NCI-H460 (cell line): ENCODE measurements around the gene IFNA17. TPM values are rescaled to one million over a fixed set of nuclear protein-coding genes. Genes with fewer than 3 reads are reported as not detected.
"Not testable (repeated sequence)": the region's sequence is repeated elsewhere in the genome, so short reads cannot be mapped to it uniquely, and the experiment has no call there.

Experiments used
- DNase-seq: peaks from one replicate; pipeline ENCODE4 v3.0.0-alpha.2; 2016; ENCODE audit warnings: low read depth; ENCODE audit errors: extremely low read depth
- polyA plus RNA-seq: library from polyadenylated mRNA; depleted of rRNA; stranded (reverse); fragments of >200 nt; gene quantifications from 2 replicates; pipeline ENCODE4 v1.2.3, GENCODE V29; 2014; cell fraction: nucleus; rRNA removed
- total RNA-seq: library from RNA; depleted of rRNA; stranded (reverse); fragments of >200 nt; shearing (Covaris generic); gene quantifications from 2 replicates; pipeline ENCODE4 v1.2.3, GENCODE V29; 2014; rRNA removed

Gene IFNA17
- total RNA-seq = not detected in 2 replicates
- not detected in 2 replicates for polyA plus RNA-seq

DNA sequence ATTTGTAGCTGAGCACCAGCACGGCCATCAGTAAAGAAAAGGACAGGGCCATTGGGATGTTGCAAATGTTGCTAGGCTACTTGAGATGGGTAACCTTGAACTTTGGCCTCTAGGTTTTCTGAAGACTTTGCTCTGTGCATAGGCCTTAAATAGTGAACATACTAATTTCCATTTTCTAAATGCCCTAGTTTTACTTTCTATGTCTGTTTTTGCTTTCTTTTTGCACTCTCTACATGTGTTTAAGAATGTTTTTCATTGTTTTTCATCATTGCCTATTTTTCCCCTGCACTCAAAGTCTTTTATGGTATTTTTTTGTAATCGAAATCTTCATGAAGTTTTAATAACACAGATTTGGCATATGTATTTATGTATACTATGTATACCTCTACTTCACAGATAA, at the start of gene IFNA17:
TSS of gene IFNA17 (minus strand) at position 101 of the 400 bp plus-strand sequence. CDS start at position 52, 49 bp downstream.
- no peak for DNase-seq

DNA sequence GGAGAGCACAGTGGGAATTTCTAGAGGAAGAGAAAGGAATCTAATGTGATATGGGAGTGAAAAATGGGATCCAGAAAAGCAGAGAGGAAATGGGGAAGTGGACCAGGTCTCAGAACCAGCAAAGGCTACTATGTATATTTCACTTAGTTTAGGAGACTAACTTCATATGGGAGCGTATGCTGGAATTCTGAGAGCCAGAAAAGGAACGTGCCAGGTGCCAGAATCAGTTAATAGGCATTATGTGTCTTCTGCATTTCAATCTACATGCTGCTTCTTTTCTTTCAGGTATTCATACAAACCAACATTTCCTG, 40.3 kb upstream of the IFNA17 start:
- DNase-seq = no peak

DNA sequence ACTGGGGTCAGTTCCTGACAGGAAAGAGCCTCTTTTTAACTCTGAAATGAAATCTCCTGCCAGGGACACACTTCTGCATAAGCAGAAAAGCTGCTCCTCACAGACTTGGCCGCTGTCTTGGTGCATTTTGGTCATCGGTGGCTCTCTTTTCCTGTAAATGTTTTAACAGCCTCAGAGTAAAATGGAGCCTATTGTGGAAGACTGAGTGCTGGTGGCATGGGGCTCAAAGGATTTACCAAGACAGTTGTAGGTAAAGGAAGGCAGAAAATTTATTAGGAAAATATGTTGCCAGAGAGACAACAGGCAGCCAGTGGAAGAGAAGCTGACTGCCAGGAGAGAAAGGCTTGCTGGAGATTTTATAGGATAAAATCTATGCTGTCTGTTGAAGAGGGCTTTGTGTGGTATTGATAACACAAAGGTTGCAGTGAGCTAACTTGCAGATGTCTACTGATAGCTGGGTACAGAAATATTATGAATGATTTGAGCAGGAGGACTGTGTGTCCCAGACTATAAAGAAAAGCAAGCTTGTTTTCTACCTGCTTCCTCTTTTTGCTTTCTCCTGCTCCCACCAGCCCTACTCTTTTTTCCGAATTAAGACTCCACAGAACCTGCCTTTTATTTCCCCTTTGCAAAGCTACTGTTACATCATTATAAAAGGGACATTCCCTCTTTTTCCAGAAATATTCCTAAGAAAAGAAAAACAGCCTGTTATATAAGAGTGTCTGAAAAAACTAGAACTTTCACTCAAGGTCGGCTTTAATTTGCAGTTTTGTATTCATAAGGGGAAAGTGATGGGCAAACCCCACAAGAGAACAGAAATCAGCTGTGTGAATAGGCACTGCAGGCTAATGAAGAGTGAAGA, 39.7 kb upstream of the IFNA17 start:
- DNase-seq = no peak

DNA sequence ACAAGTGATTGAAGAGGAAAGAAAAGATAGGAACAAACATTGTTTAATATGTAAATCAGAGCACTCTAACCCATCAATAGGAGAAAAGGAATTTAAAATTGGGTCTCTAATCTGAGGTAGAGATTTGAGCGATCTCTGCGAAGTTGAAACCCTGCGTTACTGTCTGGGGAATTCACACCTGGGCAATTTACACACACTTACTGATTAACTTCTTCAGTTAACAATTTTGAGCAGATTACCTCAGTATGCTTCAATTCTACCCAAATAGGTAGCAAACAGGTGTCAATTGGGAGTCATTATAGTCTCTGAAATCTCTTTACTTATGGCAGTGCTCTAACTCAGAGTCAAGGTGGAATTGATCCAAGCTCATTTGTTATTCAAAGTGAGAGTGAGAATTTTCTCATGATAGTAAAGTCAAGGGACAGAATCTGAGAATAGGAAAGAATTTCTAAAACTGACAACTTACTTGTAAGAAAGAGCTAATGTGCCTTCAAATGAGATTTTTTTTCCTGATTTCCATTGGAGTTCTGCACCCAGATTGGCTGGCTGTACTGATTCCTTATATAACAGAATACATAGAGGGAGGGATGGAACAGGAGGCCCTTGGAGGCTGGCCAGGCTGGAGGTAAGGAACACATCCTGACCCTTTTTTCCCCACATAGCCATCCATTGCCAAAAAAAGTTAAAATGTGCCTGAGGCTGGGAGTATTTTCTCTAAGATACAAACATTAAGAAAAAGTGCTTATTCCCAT, 38.9 kb upstream of the IFNA17 start:
- DNase-seq = no peak

DNA sequence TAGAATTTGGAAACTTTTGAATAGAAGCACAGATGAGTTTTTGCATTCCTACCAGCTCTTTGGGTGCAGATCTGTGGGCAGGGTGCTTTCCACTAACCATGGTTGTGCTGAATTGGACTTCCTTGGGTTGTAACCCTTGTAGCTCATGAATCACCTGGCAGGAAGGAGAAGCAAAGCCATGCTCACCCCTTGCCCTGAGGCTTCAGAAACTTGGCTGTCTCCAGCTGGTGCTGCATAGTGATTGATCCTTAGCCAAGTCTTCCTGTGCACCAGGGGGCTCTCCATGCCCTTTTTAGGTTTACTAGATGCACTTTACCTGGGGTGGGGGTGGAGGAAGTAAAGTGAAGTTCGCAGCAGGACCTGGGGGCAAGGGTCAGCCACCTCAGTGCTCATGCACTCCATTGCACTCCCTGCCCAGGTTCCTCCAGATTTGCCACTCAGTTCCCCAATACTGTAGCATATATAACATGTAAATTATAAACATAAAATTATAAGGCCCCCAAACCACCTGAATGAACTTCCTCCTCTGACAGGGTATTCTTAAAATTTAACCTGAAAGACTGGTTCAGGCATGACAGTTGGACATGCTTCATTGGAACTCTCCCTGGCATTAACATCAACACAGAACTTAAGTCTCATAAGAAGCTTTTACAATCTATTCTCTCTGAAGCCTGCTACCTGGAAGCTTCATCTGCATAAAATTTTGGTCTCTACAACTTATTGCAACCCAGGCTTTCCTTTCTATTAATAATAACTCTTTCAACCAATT, 37.6 kb upstream of the IFNA17 start:
- DNase-seq = no peak

DNA sequence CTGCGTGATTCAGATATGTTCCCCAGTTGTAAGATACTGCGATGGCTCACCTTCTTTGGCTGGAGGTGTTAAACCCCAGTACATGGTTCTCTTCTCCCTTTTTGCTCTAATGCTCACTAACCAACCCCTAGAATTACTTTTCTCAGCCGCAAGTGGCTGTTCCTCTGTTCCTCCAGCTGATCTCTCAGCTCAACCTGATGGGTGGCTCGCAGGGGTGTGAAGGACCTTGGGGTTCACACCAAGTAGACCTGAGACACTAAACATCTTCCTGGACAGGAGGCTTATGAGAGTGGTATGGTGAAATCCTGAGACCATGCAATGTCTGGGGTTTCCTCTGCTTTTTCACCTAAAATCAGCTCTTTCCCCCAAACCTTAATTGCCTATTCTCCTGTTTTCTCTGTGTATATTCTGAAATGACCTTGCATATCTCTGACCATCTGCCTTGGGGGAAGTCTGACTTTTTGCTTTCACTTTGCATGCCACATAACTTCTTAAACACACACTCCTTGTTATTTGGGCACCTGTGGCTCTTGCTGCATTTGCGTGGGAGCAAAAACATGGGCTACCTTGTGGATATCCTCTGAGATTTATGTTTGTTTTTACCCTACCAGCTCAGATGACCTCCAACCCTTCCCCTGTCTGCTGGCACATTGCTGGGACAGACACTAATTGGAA, 27.7 kb upstream of the IFNA17 start:
- DNase-seq = no peak

DNA sequence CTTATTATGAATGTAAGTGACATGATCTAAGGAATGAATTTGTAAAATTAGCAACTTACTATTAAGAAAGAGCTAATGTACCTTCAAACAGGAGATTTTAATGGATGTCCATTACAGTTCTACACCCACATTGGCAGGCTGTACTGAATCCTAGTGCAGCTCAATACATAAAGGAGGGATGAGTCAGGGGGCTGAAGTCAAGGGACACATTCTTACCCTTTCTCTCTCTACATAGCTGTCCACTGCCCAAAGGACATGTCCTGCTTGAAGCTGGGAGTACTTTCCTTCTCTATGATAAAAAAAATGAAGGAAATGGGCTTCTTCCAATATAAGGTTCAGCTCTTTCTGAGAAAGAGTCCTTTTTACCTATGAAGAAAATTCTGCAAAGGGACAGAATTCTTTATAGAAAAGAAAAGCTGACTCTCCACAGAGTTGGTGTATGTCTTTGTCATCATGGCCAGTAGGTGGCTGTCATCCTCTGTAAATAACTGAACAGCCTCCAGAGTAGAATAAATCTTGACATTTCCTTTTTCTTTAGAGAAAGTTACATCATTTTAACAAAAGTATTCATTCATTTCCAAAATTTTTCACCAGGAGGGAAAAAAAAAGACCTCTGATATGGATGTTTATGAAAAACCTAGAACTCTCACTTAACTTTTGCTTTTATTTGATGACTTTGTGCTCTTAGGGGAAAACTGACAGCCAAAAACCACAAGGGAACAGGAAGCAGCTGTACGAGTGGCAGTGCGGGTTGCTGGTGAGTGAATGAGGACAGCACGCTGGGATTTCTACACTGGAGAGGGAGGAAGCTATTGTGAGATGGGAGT, 24.9 kb upstream of the IFNA17 start:
- DNase-seq = peak; percentile 19

DNA sequence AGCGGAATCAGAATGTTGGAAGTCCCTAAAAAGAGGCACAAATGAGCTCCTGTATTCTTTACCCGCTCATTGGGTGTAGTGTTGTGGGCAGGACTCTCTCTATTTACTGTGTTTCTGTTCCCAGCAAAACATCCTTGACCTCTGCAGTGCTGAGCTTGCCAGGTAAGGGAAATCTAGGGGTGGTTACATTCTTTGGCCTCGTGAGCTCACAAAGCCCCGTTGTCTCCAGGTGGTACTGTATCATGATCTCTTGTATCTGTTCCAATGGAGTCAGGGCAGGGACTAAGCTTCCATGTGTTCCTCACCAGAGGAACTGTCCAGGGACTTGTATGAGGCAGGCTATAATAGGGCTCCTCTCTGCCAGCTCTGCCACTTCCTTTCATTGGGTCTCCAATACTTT, 23.6 kb upstream of the IFNA17 start:
- no peak for DNase-seq

DNA sequence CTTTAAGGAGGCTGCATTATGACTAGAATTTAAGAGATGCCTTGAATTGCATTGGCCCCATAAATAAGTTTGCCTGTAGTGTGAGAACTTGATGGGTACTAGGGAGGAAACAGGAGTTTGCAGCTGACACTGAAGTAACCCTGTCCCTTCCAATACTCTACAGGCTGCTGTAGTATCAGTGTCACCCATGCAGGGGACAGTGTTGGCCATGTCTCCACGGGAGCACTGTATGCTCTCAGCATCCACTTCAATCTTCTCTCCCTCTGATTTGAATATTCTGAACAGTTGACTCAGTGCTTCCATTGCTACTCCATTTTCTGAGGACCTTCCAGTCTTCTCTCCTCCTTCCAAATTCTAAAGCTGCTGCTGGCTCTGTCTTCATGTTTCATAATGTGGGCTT, 23.2 kb upstream of the IFNA17 start:
- DNase-seq = no peak

DNA sequence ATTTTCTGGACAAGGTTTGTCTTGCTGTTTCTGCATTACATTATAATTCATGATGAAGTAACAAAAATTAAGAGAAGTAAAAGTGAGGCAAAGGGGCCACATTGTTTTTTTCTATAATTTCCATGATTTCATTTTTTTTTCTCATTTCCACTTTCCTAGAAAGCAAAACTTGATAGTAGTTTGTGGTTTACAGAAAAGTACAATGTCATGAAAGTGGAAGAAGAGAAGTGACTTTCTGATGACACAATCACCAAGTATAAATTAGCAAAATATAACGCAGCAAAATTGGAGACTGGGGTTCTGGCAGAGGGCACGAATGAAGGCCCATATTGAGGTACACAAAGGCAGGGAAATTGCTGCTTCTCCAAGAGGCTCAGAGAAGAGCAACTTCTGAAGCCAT, 16.8 kb upstream of the IFNA17 start:
- DNase-seq = no peak

DNA sequence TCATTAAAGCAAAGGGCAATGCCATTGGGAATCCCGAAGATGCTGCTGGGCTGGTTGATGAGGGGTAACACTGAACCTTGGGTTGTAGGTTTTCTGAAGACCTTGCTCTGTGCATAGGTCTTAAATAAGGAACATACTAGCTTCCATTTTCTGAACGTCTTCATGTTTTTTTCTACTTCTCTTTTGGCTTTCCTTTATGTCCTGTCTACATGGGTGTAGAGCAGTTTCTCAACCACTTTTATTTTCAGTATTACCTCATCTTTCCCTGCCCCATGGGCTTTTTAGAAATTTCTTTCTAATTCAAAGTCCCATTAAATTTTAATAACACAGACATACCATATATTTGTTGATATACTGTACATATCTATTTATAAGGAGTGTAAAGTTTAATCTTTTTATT, 11.9 kb upstream of the IFNA17 start, which contains the start of gene IFNA14:
TSS of gene IFNA14 (minus strand) at position 95 of the 400 bp plus-strand sequence. CDS start at position 25, 70 bp downstream.
- no peak for DNase-seq

DNA sequence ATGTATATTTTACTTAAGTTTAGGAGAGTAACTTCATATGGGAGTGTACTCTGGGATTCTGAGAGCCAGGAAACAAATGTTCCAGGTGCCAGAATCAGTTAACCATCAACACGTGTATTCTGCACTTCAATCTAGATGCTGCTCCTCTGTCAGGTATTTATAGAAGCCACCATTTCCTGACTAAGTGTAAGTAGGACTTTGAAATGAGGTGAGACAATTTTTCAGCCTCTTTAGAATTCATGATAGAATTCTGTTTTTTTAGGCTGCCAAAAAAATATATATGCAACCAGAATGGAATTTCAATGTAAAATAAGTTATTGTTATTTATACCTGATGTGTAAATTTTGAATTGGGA, 8.3 kb upstream of the IFNA17 start:
- not testable (repeated sequence) for DNase-seq

DNA sequence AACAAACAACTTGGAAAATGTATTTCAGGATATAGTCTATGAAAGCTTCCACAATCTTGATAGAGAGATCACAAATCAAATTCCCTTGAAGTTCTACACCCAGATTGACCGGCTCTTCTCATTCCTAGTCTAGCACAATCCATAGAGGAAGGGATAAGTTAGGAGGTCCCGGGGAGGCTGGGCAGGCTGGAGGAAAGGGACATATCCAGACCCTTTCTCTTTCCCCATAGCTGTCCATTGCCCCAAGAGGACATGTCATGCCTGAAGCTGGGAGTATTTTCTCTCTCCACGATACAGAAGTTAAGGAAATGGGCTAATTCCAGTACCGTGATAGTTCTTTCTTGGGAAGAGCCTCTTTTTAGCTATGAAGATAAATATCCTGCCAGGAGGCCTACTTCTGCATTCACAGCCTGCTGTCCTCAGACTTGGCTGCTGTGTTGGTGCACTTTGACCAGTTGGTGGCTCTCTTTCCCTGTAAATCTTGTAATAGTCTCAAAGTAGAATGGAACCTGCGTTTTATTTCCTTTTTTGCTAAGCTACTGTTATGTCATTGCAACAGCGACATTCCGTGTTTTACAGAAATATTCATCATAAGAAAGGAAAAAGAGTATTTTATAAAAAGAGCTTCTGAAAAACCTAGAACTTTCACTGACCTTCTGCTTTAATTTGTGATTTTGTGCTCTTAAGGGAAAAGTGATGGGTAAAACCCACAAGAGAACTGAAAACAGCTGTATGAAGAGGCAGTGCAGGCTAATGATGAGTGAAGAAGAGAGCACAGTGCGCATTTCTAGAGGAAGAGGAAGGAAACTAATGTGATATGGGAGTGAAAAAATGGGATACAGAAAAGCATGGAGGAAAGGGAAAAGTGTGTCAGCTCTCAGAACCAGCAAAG, 7.7 kb upstream of the IFNA17 start:
- DNase-seq = peak; percentile 30

DNA sequence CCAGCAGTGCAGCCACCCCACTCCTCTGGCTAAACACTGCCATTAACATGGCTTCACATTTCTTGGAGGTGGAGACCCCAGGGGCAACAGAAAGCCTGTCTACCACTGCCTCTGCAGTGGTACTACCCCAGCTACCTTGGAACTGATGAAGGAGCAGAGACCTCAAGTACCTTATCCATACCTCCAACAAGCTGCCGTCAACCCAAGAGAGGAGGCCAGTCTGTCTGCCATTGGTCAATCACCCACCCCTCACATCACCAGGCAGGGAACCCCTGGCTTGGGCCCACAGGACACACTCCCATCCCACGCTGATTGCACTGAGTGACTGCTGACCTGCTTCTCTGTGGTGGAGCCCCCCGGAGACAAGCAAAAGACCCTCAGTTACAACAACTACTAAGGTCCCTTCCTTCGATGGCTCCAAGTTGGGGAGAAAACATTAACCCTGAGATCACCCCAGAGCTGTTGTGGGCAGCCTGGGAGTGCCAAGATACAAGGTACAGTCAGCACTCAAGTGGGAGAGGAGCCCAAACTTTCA, 6.2 kb upstream of the IFNA17 start:
- no peak for DNase-seq

DNA sequence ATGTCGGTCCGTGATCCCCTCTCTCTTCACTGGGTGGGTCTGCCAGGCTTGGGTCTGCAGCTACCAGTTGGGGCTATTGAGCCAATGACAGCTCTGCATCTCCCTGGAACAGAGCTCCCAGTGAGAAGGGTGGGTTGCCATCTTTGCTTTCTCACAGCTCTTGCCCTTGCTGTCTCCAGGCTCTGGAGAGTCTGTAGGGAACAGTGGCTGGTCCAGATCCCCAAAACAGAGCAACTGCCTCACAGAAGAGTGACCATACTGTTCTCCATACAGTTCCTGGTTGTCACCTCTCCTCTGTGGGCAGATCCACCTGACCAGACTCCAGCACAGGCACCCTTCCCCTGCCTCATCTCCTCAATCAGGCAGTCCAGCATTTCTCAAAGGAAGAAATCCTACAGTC, 5.2 kb upstream of the IFNA17 start:
- DNase-seq = no peak

DNA sequence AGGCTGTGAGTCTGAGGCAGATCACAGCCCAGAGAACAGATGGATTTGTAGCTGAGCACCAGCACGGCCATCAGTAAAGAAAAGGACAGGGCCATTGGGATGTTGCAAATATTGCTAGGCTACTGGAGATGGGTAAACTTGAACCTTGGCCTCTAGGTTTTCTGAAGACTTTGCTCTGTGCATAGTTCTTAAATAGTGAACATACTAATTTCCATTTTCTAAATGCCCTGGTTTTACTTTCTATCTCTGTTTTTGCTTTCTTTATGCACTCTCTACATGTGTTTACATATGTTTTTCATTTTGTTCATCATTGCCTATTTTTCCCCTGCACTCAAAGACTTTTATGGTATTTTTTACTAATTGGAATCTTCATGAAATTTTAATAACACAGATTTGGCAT, 10.8 kb downstream of the IFNA17 start, which contains the start of gene IFNA16:
TSS of gene IFNA16 (minus strand) at position 101 of the 400 bp plus-strand sequence. CDS start at position 95, 6 bp downstream.
- DNase-seq = not testable (repeated sequence)

DNA sequence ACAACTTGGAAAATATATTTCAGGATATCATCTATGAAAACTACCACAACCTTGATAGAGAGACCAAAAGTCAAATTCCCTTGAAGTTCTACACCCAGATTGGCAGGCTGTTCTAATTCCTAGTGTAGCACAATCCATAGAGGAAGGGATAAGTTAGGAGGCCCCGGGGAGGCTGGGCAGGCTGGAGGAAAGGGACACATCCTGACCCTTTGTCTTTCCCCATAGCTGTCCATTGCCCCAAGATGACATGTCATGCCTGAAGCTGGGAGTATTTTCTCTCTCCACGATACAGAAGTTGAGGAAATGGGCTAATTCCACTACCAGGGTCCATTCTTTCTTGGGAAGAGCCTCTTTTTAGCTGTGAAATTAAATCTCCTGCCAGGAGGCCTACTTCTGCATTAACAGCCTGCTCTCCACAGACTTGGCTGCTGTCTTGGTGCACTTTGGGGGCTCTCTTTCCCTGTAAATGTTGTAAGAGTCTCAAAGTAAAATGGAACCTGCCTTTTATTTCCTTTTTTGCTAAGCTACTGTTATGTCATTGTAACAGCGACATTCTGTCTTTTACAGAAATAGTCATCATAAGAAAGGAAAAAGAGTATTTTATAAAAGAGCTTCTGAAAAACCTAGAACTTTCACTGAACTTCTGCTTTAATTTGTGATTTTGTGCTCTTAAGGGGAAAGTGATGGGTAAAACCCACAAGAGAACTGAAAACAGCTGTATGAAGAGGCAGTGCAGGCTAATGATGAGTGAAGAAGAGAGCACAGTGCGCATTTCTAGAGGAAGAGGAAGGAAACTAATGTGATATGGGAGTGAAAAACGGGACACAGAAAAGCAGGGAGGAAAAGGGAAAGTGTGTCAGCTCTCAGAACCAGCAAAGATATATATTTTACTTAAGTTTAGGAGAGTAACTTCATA, 14.4 kb downstream of the IFNA17 start:
- DNase-seq = peak; percentile 0
